GM18499 (cell line): Measurements from ENCODE around the gene CCDC141.

ENCODE experiments used
- ATAC-seq: cut with Tn5 transposase; IDR thresholded peaks from one replicate; pipeline ENCODE4 v1.9.1; 2021; ENCODE audit warnings: moderate number of reproducible peaks; ENCODE audit not compliant: insufficient read depth, unreplicated experiment

The CCDC141 gene

GRCh38 chr2:178882666-178883440 is 167.1 kb downstream of the CCDC141 start:
- no peak for ATAC-seq

- no peak for ATAC-seq
These were observed 168.9 kb downstream of the CCDC141 start for GRCh38 chr2:178881075-178881474.

GRCh38 chr2:178880257-178880656 is 169.7 kb downstream of the CCDC141 start:
- no peak for ATAC-seq

- no peak for ATAC-seq
These were observed 172.1 kb downstream of the CCDC141 start for GRCh38 chr2:178877874-178878273.

- ATAC-seq, result no peak
These were observed 175.3 kb downstream of the CCDC141 start for GRCh38 chr2:178874529-178875240.

- ATAC-seq, result no peak
These were observed 176.0 kb downstream of the CCDC141 start for GRCh38 chr2:178873912-178874311.

GRCh38 chr2:178871536-178871935 is 178.4 kb downstream of the CCDC141 start:
- ATAC-seq, result no peak

- no peak for ATAC-seq
These were observed 179.2 kb downstream of the CCDC141 start for GRCh38 chr2:178870703-178871102.

- no peak for ATAC-seq
These were observed 183.9 kb downstream of the CCDC141 start for GRCh38 chr2:178865999-178866398.

GRCh38 chr2:178865146-178865936 is 184.6 kb downstream of the CCDC141 start:
- ATAC-seq, result no peak

- ATAC-seq, result no peak
These were observed 185.9 kb downstream of the CCDC141 start for GRCh38 chr2:178863856-178864620.

GRCh38 chr2:178863130-178863855 is 186.6 kb downstream of the CCDC141 start:
- ATAC-seq, result no peak

- ATAC-seq, result no peak
These were observed 189.4 kb downstream of the CCDC141 start for GRCh38 chr2:178860551-178860950.

- ATAC-seq, result no peak
These were observed 190.2 kb downstream of the CCDC141 start for GRCh38 chr2:178859730-178860129.

GRCh38 chr2:178858896-178859625 is 190.9 kb downstream of the CCDC141 start:
- ATAC-seq, result no peak

- no peak for ATAC-seq
These were observed 194.8 kb downstream of the CCDC141 start for GRCh38 chr2:178855151-178855550.

GRCh38 chr2:178848335-178848734 is 201.6 kb downstream of the CCDC141 start:
- ATAC-seq, result no peak

- ATAC-seq, result no peak
These were observed 203.5 kb downstream of the CCDC141 start for GRCh38 chr2:178846458-178846802.
